Measurements from ENCODE around the gene CORO6.

Gene CORO6

DNA sequence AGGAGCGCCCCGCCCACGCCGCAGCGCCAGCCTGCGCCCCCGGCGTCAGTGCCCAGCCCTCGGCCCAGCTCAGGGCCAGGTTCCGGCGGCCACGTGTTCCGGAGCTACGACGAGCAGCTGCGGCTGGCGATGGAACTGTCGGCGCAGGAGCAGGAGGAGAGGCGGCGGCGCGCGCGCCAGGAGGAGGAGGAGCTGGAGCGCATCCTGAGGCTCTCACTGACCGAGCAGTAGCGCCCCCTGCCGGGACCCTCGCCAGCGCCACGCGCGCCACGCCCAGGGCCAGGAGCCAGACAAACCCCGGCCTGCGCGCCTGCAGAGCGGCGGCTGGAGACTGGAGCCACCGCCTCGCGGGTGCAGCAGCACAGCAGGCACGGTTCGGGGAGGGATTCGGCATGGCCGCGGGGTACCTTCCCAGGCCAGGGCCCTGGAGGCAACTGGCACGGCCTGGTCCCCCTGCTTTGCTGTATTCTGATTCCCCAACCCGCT, 9.3 kb downstream of the CORO6 start:
- 0 out of 2 replicates have a peak overlapping the region, but pooled peaks have one; percentile 19 for H3K9ac ChIP-seq (ENCODE audit: low read depth, low read length)
- peaks cover 43% of the 10 kb centered on the region for H3K27me3 ChIP-seq (ENCODE audit: control insufficient read depth, insufficient read depth, low read length)
- peak overlapping the region; percentile 58 for H3K4me3 ChIP-seq (ENCODE audit: low read depth, low read length)
- H3K4me1 ChIP-seq (ENCODE audit: control insufficient read depth, insufficient read depth, low read length) = peaks cover 24% of the 10 kb centered on the region
- no peak overlapping the region for H3K27ac ChIP-seq (ENCODE audit: low read depth, low read length)
- 0 out of 2 replicates have a peak, but pooled peaks cover 4% of the 10 kb centered on the region for H3K36me3 ChIP-seq (ENCODE audit: control insufficient read depth, insufficient read depth, low read length)
- no peaks in the 10 kb centered on the region for H3K9me3 ChIP-seq (ENCODE audit: control insufficient read depth, insufficient read depth, low read length)

- no peak overlapping the region for H3K27ac ChIP-seq (ENCODE audit: low read depth, low read length)
Observed at GRCh38 chr17:29612404-29613280, 10.1 kb downstream of the CORO6 start.

DNA sequence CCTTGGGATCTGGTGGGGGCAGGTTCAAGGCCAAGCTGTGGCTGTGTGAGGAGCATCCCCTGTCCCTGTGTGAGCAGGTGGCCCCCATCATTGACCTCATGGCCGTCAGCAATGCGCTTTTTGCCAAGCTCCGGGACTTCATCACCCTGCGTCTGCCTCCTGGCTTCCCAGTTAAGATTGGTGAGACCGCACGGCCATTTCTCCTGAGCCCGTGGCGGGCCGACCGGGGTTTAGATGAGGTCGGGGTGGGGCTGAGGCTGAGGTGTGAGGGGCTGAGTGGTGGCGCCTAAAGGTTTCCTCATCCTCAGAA, 10.7 kb downstream of the CORO6 start:
- Histone ChIP-seq H3K4me3 (ENCODE audit: low read depth, low read length) (no peak overlapping the region), H3K27ac (ENCODE audit: low read depth, low read length) (no peak overlapping the region), H3K9me3 (ENCODE audit: control insufficient read depth, insufficient read depth, low read length) (no peaks in the 10 kb centered on the region), H3K4me1 (ENCODE audit: control insufficient read depth, insufficient read depth, low read length) (peaks cover 24% of the 10 kb centered on the region), H3K9ac (ENCODE audit: low read depth, low read length) (no peak overlapping the region), H3K36me3 (ENCODE audit: control insufficient read depth, insufficient read depth, low read length) (0 out of 2 replicates have a peak, but pooled peaks cover 4% of the 10 kb centered on the region), H3K27me3 (ENCODE audit: control insufficient read depth, insufficient read depth, low read length) (peaks cover 35% of the 10 kb centered on the region)

More at GRCh38 chr17:29612404-29613280, 10.1 kb downstream of the CORO6 start:
- Histone ChIP-seq H3K27me3 (ENCODE audit: control insufficient read depth, insufficient read depth, low read length) (peaks cover 41% of the 10 kb centered on the region), H3K36me3 (ENCODE audit: control insufficient read depth, insufficient read depth, low read length) (0 out of 2 replicates have a peak, but pooled peaks cover 4% of the 10 kb centered on the region), H3K9me3 (ENCODE audit: control insufficient read depth, insufficient read depth, low read length) (no peaks in the 10 kb centered on the region), H3K4me1 (ENCODE audit: control insufficient read depth, insufficient read depth, low read length) (peaks cover 24% of the 10 kb centered on the region), H3K4me3 (ENCODE audit: low read depth, low read length) (no peak overlapping the region; the same call in 1 of the 2 replicates), H3K9ac (ENCODE audit: low read depth, low read length) (no peak overlapping the region)

DNA sequence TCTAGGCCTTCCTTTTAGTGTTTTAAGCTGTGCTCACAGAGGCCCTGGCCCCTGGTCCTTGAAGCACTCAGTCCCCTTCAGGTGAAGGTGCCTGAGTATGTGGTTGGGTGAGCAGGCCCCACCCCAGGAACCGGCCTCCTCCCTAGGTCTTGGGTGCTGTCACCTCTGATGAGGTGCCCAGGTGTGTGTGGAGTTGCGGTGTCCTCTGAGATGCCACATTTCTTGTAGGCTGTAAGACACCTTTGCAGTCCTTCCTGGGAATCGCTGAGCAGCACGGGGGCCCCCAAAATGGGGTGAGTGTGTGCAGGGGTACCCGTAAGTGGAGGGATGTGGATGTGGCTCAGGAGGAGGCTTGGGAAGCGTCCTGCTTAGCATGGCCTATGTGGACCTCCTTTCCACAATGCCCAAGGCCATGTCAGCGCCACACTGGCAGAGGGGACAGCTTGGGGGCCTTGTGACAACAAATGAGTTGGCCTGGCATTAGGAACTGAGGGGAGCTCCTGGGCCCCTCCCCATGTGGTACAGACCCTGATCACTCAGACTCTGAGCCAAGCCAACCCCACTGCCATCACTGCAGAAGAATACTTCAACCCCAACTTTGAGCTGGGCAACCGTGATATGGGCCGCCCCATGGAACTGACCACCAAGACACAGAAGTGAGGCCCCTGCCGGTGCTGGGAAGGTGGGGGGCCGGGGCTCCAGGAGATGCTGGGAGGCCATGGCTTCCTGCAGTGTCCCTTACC, 11.2 kb downstream of the CORO6 start:
- no peak overlapping the region for H3K9ac ChIP-seq (ENCODE audit: low read depth, low read length)
- 0 out of 2 replicates have a peak, but pooled peaks cover 4% of the 10 kb centered on the region for H3K36me3 ChIP-seq (ENCODE audit: control insufficient read depth, insufficient read depth, low read length)
- H3K27ac ChIP-seq (ENCODE audit: low read depth, low read length) = no peak overlapping the region
- peaks cover 29% of the 10 kb centered on the region for H3K27me3 ChIP-seq (ENCODE audit: control insufficient read depth, insufficient read depth, low read length)
- H3K4me1 ChIP-seq (ENCODE audit: control insufficient read depth, insufficient read depth, low read length) = peaks cover 21% of the 10 kb centered on the region
- H3K4me3 ChIP-seq (ENCODE audit: low read depth, low read length) = no peak overlapping the region
- no peaks in the 10 kb centered on the region for H3K9me3 ChIP-seq (ENCODE audit: control insufficient read depth, insufficient read depth, low read length)

- H3K4me3 ChIP-seq (ENCODE audit: low read depth, low read length) = no peak overlapping the region
- no peak overlapping the region for H3K27ac ChIP-seq (ENCODE audit: low read depth, low read length)
- H3K4me1 ChIP-seq (ENCODE audit: control insufficient read depth, insufficient read depth, low read length) = peaks cover 16% of the 10 kb centered on the region
Observed at GRCh38 chr17:29610395-29610794, 12.3 kb downstream of the CORO6 start.

GRCh38 chr17:29608986-29609385, 13.7 kb downstream of the CORO6 start:
- H3K4me3 ChIP-seq (ENCODE audit: low read depth, low read length) = no peak overlapping the region
- 0 out of 2 replicates have a peak, but pooled peaks cover 4% of the 10 kb centered on the region for H3K36me3 ChIP-seq (ENCODE audit: control insufficient read depth, insufficient read depth, low read length)
- peaks cover 5% of the 10 kb centered on the region for H3K4me1 ChIP-seq (ENCODE audit: control insufficient read depth, insufficient read depth, low read length)
- no peaks in the 10 kb centered on the region for H3K9me3 ChIP-seq (ENCODE audit: control insufficient read depth, insufficient read depth, low read length)
- H3K27ac ChIP-seq (ENCODE audit: low read depth, low read length) = no peak overlapping the region
- H3K9ac ChIP-seq (ENCODE audit: low read depth, low read length) = no peak overlapping the region
- H3K27me3 ChIP-seq (ENCODE audit: control insufficient read depth, insufficient read depth, low read length) = peaks cover 5% of the 10 kb centered on the region; the same call in 1 of the 2 replicates

More at GRCh38 chr17:29610395-29610794, 12.3 kb downstream of the CORO6 start:
- H3K36me3 ChIP-seq (ENCODE audit: control insufficient read depth, insufficient read depth, low read length) = 0 out of 2 replicates have a peak, but pooled peaks cover 4% of the 10 kb centered on the region
- no peak overlapping the region for H3K9ac ChIP-seq (ENCODE audit: low read depth, low read length)
- peaks cover 20% of the 10 kb centered on the region for H3K27me3 ChIP-seq (ENCODE audit: control insufficient read depth, insufficient read depth, low read length)
- no peaks in the 10 kb centered on the region for H3K9me3 ChIP-seq (ENCODE audit: control insufficient read depth, insufficient read depth, low read length)

DNA sequence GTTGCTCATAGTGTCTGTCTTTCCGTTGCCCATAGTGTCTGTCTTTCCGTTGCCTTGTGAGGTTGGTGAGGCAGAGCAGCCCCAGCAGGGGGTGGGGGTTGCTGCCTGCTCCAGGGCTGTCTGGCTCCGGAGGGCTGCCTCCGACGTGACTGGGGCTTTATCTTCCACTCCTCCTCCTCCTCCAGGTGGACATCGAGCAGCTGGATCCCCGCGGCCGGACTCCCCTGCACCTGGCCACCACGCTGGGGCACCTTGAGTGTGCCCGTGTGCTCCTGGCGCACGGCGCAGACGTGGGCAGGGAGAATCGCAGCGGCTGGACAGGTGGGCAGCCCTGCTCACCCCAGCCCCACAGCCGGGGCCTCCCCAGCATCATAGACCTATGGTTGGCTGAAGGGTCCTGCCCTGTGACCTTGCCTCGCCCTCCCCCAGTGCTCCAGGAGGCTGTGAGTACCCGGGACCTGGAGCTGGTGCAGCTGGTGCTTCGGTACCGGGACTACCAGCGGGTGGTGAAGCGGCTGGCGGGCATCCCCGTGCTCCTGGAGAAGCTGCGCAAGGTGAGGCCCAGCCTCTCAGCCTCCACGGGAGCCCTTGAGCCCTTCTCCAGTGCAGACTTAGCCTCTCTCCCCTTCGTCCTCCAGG, 15.0 kb downstream of the CORO6 start:
- Histone ChIP-seq H3K36me3 (ENCODE audit: control insufficient read depth, insufficient read depth, low read length) (0 out of 2 replicates have a peak, but pooled peaks cover 1% of the 10 kb centered on the region), H3K27me3 (ENCODE audit: control insufficient read depth, insufficient read depth, low read length) (no peaks in the 10 kb centered on the region), H3K4me1 (ENCODE audit: control insufficient read depth, insufficient read depth, low read length) (no peaks in the 10 kb centered on the region), H3K27ac (ENCODE audit: low read depth, low read length) (no peak overlapping the region), H3K9me3 (ENCODE audit: control insufficient read depth, insufficient read depth, low read length) (no peaks in the 10 kb centered on the region), H3K9ac (ENCODE audit: low read depth, low read length) (no peak overlapping the region), H3K4me3 (ENCODE audit: low read depth, low read length) (no peak overlapping the region)

GRCh38 chr17:29603109-29603674, 19.5 kb downstream of the CORO6 start:
- Histone ChIP-seq H3K9me3 (ENCODE audit: control insufficient read depth, insufficient read depth, low read length) (no peaks in the 10 kb centered on the region), H3K4me1 (ENCODE audit: control insufficient read depth, insufficient read depth, low read length) (no peaks in the 10 kb centered on the region), H3K4me3 (ENCODE audit: low read depth, low read length) (no peak overlapping the region), H3K27ac (ENCODE audit: low read depth, low read length) (no peak overlapping the region), H3K27me3 (ENCODE audit: control insufficient read depth, insufficient read depth, low read length) (no peaks in the 10 kb centered on the region), H3K9ac (ENCODE audit: low read depth, low read length) (no peak overlapping the region), H3K36me3 (ENCODE audit: control insufficient read depth, insufficient read depth, low read length) (no peaks in the 10 kb centered on the region)

- peak overlapping the region; percentile 58 for H3K27ac ChIP-seq (ENCODE audit: low read depth, low read length)
- no peaks in the 10 kb centered on the region for H3K9me3 ChIP-seq (ENCODE audit: control insufficient read depth, insufficient read depth, low read length)
- H3K9ac ChIP-seq (ENCODE audit: low read depth, low read length) = no peak overlapping the region
- H3K36me3 ChIP-seq (ENCODE audit: control insufficient read depth, insufficient read depth, low read length) = no peaks in the 10 kb centered on the region
- H3K27me3 ChIP-seq (ENCODE audit: control insufficient read depth, insufficient read depth, low read length) = peaks cover 2% of the 10 kb centered on the region; the same call in 1 of the 2 replicates
- peaks cover 23% of the 10 kb centered on the region for H3K4me1 ChIP-seq (ENCODE audit: control insufficient read depth, insufficient read depth, low read length)
- H3K4me3 ChIP-seq (ENCODE audit: low read depth, low read length) = peak overlapping the region; percentile 25; the same call in 1 of the 2 replicates
Observed at GRCh38 chr17:29597361-29598172, 25.1 kb downstream of the CORO6 start.

Measured in HUES48 (cell line).